Activated CD4-positive, alpha-beta T cell treated with anti-CD3 and anti-CD28 coated beads, Interleukin-2, amount 50 U/mL, for 48 hours (primary cell): ENCODE data around the gene PRKACG.

Experiments used
- DNase-seq, 2 experiments: peaks; one replicate each; pipeline ENCODE4 v3.0.0-alpha.2; 2020

Gene PRKACG

DNA sequence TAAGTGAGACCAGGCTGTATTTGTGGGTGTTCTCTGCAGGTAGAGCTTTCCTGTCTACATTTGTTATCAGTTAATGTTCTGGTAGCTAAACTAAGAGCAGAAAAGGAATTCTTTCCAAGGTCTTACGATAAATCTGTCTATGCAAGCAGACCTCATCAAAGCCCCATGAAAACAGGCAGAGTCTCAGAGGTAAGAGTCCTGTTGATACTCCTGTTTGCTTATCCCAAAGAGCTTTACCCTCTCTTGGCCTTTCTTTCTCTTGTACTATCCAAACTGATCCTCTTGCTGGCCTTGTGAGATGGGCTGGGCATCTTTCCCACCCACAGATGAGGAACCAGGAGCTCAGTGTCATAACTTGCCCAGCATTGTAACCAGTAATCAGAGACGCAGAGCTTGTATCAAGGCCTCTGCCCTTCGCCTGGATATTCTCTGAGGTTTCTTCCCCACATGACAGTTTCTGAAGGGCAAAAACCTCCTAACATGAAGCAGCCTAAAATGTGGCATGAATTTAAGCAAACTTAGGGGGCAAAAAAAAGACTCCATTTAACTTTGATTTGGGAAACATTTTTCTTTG is 33.5 kb downstream of the PRKACG start:
- no peak for DNase-seq

DNA sequence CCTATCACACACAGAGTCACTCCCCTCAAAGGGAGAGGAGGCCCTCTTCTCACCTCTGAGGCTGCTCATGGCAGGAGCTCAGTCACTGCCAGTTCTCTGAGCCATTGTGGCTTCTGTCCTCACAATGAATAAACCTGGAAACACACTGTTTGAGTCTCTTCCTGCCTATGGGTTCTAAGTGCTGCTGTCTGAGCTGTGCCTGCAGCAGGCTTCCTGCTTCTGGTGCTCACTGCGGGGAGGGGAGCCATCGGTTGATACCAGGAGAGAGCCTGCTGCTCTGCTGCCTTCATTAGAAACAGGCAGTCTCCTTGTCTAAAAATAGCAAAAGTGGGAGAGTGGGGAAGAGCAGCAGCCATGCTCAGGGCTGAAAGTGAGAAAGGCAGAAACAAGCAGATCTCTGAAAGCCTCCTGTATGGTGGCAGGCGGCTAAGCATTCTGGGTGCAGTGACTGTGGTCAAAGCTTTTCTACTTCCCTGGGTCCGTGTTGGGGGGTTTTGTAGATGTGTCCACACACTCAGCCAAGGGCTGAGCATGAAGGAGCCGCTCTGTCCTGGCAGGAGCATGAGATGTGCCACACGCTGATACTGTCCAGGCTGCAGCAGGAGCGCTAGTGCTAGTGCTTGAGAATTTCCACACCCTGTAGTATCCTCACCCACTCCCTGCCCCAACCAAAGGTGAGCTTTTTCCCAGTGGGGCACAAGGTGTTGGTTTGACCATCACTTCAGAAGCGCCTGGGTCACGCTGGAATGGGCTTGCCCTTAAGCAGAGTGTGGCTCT is 34.2 kb downstream of the PRKACG start:
- peak; percentile 30 to 41 for DNase-seq

DNA sequence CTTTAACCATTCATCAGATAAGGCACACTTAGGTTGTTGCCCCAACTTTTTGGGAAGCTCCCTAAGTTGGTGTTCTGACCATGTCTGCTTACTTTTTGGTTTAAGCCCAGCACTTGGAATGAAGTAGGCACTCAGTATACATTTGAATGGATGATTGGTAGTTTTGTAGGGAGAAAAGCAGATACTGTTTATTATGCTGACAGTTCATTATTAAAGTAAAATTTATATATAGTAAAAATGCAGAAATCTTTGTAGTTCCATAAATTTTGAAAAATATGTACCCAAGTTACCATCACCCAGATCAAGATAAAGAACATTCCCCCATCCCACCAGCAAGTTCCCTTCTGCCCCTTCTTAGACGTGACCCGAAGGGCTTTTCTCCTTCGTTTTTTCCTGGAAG is 35.4 kb downstream of the PRKACG start:
- no peak for DNase-seq

DNA sequence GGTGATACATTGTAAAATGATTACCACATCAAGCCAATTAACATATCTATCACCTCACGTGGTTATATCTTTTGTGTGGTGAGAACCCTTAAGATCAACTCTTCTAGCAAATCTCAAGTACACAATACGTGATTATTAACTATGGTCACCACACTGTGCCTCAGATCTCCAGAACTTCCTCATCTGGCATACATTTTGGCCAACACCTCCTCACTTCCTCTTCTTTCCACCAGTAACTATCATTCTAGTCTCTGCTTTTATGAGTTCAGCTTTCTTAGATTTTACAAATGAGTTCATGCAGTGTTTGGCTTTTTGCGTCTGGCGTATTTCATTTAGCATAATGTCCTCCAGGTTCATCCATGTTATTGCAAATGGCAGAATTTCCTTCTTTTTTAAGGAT is 35.8 kb downstream of the PRKACG start:
- no peak for DNase-seq

DNA sequence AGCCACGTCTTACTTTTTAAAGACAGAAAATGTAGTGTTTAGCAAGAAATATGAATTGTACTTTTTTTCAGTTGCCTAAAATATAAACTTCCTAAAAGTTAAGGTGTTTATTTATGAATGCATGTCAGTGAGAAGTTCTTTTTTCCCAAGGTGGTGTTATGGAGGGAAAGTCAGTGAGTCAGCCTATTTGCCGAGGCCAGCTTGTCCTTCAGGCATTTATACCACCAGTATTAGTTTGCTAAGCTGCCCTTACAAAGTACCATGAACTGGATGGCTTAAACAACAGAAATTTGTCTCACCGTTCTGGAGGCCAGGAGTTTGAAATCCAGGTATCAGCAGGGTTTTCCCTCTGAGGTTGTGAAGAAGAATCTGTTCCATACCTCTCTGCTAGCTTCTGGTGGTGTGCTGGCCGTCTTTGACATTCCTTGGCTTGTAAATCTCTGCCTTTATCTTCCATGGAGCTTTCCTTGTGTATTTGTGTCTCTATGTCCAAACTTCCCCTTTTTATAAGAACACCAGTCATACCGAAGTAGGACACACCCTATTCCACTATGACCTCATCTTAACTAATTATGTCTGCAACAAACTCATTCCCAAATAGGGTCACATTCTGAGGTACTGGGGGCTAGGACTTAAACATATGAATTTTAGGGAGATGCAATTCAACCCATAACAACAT is 38.4 kb downstream of the PRKACG start:
- no peak for DNase-seq

DNA sequence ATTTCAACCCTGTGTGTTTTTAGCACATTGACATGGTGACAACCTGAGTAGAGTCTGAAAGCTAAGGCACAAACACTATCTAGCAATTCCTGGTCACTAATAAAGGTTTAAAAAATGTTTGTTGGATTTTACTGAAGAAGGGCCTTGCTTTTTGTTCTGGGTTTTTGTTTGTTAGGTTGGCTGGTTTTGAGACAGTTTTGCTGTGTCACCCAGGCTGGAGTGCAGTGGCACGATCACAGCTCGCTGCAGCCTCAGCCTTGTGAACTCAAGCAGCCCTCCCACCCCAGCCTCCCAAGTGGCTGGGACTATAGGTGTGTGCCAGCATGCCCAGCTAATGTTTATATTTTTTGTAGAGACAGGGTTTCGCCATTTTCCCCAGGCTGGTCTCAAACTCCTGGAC is 39.0 kb downstream of the PRKACG start:
- DNase-seq = no peak

DNA sequence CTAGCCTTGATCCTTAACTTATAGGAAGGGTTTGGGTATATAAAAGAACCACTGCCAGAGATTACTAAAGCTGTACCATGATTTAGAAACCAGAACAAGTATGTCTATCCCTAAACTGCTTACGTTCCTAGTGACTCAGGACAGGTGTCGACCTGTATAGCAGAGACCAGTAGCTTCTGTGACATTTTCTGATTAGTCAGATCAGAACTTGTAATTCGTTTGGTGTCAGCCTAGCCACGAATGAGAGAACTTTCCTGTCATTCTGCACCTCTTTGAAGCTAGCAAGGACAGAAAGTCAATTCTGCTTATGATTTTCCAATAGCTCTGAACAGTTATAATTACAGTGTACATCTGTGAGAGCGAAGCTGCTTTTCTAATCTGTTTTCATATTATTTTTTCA is 39.5 kb downstream of the PRKACG start:
- peak in 1 of 2 experiments; percentile 26 for DNase-seq

DNA sequence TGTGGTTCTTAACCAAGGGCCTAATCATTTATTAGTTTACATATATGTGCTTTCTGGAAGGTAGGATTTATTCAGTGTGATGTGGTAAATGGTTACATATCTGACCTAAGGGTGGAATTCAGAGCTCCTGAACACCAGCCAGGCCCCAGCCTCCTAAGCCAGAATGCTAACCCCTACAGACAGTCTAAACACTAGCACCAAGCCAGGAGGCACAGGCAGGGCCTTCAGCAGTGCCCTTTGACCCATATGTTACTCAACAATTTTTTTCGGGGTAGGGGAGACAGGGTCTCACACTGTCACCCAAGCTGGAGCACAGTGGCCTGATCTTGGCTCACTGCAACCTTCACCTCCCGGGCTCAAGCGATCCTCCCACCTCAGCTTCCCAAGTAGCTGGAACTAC is 40.3 kb downstream of the PRKACG start:
- no peak for DNase-seq

DNA sequence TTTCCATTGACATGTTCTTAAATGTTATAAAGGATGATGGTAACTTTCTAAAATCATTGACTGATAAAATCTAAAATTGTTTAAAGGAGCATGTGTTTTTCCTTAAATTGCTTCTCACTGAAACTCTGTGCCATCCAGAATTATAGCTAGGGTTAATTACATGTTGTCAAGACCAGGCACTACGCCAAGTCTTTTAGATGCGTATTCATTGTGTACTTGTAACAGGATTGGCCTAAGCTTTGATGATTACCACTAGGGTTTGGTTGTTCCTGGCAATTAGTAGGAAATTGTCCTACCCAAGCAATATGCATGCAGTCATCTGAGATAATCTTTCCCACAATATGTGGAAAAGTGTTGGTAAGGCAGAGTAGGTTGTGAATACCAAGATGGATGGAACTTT is 43.8 kb downstream of the PRKACG start:
- DNase-seq = no peak

DNA sequence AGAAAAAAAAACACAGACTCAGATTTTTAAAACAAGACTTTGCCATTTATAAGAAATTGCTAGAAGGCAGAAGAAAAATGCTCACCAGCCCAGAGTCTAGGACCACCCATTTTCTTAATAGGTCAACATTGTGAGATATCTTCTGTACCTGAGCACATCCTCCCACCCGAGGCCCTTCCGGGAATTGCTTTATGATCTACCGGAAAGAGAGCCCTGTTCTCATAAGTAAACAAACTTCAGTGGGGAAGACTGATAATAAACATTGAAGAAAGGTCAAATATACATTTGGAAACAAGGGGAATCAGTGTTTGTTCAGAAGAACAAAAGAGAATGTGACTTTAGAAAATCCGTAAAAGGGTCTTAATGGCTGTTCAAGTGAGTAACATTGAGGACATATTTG is 44.4 kb downstream of the PRKACG start:
- no peak for DNase-seq

DNA sequence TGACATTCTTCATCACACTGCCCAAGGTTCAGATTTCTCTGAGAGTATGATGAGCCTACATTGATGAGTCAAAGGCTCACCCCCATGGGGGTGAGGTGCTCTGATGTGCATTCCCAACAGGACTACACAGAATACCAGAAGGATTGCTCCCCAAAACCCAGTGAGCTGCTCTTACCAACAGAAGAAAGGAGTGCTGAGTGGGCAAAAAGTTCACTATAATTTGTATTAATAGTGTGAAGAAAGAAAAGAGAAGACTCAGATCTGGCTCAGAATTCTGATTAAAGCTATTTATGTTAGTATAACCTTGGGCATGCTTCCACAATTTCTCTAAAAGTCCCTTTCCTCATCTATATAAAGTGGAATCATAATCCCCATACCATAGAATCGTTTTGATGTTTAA is 46.1 kb downstream of the PRKACG start:
- DNase-seq = no peak

DNA sequence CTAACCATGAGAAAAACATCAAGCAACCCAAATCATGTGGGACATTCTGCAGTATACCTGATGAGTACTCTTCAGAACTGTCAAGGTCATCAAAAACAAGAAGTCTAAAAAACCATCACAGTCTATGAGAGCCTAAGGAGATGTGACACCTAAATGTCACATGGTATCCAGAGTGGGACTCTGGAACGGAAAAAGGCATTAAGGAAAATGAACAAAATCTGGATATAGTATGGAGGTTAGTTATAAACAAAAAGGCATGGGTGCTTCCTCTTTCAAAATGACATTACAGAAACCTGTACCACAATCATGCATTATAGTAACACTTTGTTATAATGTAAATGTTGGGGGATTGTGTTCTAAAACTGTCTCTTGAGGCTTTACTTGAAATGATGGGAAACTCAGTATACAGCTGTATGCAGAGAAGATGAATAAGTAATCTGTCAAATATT is 47.4 kb downstream of the PRKACG start:
- no peak for DNase-seq

DNA sequence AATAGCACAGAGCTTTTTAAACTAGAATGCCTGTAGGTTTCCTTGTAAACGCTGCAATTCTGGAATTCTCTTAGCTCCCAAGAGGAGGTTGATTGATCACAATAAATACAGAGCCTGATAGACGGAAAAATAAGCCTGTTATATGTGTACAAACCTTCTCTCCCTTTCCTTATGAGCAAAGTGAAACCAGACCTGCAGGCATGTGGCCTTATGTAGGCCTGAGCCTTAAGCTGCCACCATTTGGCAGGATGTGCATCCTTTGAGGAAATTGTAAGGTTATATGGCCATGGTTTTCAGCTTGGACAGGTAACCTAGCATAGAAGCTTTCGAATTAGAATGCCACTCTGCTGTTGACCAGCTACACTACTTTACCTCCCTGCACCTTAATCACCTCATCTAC is 49.1 kb downstream of the PRKACG start:
- no peak for DNase-seq

DNA sequence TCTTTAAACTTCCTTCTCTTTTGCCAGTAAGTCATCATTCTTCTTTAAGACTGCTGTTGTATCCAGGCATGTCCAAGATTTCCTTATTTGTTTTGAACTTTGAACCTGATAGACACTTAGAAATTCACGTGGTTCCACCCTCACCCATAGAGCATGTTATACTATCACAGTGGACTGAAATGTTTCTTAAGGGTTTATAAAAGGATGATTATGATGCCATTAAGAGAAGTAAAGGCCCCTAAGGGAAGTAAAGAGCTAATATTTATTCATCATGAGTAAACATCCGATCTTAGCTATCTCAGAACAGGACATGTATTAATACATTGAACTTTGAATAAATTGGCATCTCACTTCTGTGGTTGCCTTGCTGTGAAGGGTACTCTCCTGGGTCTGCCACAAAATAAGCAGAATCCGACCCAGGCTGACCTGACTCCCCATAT is 49.8 kb downstream of the PRKACG start:
- no peak for DNase-seq

DNA sequence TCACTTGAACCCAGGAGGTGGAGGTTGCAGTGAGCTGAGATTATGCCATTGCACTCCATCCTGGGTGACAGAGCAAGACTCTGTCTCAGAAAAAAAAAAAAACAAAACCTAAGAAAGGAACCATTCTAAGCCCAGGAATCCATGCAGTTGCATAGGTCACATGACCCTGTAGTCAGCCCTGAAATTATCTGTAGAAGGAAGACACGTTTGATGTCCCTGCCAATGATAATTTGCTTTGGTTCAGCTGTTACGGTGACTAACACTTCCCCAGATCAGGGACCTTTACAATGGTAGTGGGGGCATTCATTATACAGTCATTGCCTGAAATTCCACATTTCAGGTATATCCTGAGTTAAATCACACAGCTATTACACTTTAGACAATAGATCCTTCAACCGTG is 50.5 kb downstream of the PRKACG start:
- DNase-seq = no peak
